ENCODE data around the gene POU5F1. TPM values are rescaled to one million over a fixed set of nuclear protein-coding genes. Genes with fewer than 3 reads are reported as not detected.
"Not testable (repeated sequence)": the region's sequence is repeated elsewhere in the genome, so short reads cannot be mapped to it uniquely, and the experiment has no call there.

The POU5F1 gene
- total RNA-seq, 2 donors from 2014 or later = 3.4 to 7.0 TPM

DNA sequence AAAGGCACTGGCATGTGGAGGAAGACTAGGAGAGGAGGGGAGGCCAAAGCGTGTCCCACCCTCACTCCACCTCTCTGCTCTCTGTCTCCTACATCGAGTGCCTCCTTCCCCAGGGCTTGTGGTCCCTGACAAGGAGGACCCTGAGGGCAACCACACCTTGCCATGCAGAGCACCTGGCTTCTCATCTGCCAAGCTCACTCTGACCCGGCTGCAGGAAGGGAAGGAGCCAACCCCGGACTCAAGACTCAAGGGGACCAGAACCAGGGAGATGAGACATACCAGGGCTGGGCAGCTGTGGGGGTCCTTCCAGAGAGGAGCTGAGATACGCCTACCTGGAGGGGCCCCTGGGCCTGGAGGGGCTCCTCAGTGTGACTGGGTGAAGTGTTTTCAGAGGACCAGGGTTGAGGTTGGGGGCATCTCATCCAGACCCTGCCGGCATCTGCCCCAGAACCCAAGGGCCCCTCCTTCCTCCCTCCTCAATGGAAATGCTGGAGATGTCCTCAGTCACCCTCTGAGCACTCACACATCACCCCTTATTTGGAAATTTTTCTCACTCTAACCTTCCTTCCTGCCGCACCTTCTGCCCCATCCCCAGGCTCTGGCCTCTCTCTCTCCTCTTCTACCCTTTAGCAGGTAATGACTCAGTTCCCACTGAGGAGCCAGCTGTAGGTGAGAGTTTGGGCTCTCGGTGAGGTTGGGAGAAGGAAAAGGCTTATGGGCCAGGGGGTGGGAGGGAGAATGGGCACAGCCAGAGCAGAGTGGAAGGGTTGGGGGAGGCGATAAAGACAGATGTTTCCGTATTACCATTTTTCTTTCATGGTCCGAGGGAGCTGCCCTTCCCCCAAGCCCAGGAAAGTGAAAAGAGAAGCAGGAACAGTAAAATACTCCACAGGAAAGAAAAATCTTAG, 32.0 kb upstream of the POU5F1 start:
- Histone ChIP-seq H3K9ac (ENCODE audit: low read depth in 2 of 2, low read length in 2 of 2) (peak overlapping the region; percentile 61 to 91), H3K36me3 (no peaks in the 10 kb centered on the region), H3K27me3 (no peaks in the 10 kb centered on the region), H3K4me3 (peak overlapping the region; percentile 8), H3K27ac (peak overlapping the region; percentile 88), H3K4me1 (peaks cover 7% of the 10 kb centered on the region), H3K9me3 (no peaks in the 10 kb centered on the region)
- no peak for TF ChIP-seq CTCF (IDR thresholded peaks at IDR 0.05)
- DNase-seq = peak; percentile 35
- intact Hi-C loops (cut with DNase I) = loop anchor here (5.0 kb wide), 1 partner anchor 70 kb away; the partner anchor contains the start of gene HLA-C

DNA sequence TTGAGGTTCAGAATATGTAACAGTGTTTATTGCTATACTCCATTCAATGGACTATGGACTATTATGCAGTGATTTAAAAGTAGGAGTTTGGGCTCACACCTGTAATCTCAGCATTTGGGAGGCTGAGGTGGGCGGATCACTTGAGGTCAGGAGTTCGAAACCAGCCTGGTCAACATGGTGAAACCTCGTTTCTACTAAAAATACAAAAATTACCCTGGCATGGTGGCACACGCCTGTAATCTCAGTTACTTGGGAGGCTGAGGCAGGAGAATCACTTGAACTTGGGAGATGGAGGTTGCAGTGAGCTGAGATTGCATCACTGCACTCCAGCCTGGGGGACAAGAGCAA, 28.6 kb upstream of the POU5F1 start:
- intact Hi-C loops (cut with DNase I); H3K27me3 ChIP-seq; H3K9me3 ChIP-seq; H3K4me1 ChIP-seq; H3K36me3 ChIP-seq: not testable (repeated sequence)
- peak overlapping the region in 1 of 2 donors; percentile 91 for H3K9ac ChIP-seq (ENCODE audit: low read depth in 2 of 2, low read length in 2 of 2)
- DNase-seq = peak; percentile 18
- H3K4me3 ChIP-seq = peak overlapping the region; percentile 54
- peak overlapping the region; percentile 99 for H3K27ac ChIP-seq

DNA sequence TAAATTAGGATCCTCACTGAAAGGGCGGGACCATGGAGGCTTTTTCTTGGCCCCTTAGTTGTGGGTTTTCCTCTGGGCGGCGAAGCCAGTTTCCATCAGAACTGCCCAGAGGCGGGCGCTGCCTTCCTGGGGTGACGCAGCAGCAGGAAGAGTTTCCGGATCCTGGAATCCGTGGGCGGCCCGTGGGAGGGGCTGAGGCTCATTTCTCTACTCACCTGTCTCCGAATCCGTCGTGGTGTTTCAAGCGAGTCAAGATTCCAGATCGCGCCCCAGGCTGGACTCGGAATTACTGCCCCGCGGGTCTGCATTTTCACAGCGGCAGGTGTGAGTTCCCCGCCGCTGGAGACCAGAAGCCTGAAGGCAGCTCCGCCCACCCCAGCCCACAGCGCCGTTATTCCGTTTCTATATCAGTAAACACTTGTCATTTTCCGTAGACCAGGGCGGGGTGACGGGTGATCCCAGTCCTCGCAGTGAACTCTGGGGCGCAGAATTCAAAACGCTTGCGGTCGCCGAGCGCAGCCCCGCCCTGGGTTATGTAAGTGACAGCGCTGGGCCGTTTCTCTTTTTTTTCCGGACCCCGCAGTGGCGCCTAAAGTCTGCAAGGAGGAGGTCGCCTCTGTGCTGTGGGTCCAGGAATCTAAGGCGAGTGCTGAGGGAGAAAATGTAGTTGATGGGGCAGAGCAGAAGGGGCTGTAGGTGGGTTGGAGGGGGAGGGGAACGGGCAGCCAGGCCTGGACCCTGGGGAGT, 27.2 kb upstream of the POU5F1 start:
- intact Hi-C loops (cut with DNase I) = loop anchor here (2.0 kb wide), 1 partner anchor 169 kb away; no protein-coding TSS in a partner anchor
- no peak for TF ChIP-seq CTCF (IDR thresholded peaks at IDR 0.05)
- peak overlapping the region; percentile 54 for H3K4me3 ChIP-seq

DNA sequence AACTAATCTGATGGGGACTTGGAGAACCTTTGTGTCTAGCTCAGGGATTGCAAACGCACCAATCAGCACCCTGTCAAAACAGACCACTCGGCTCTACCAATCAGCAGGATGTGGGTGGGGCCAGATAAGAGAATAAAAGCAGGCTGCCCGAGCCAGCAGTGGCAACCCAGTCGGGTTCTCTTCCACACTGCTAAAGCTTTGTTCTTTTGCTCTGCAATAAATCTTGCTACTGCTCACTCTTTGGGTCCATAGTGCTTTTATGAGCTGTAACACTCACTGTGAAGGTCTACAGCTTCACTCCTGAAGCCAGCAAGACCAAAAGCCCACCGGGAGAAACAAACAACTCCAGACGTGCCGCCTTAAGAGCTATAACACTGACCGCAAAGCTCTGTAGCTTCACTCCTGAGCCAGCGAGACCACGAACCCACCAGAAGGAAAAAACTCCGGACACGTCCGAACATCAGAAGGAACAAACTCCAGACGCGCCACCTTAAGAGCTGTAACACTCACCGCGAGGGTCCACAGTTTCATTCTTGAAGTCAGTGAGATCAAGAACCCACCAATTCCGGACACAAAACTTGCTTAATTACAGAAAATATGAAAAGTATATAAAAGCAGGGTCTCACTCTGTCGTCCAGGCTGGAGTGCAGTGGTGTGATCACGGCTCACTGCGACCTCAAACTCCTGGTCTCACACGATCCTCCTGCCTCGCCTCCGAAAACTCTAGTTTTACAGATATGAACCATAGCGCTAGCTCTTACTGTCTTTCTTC, 26.0 kb upstream of the POU5F1 start:
- peak overlapping the region; percentile 54 for H3K4me3 ChIP-seq
- H3K27ac ChIP-seq = peak overlapping the region; percentile 99
- H3K4me1 ChIP-seq, H3K27me3 ChIP-seq, H3K9me3 ChIP-seq, H3K36me3 ChIP-seq, DNase-seq: not testable (repeated sequence)
- intact Hi-C loops (cut with DNase I) = loop anchor here (2.0 kb wide), 1 partner anchor 170 kb away; no protein-coding TSS in a partner anchor
- peak overlapping the region; percentile 43 to 81 for H3K9ac ChIP-seq (ENCODE audit: low read depth in 2 of 2, low read length in 2 of 2)

More for the DNA sequence above, 27.2 kb upstream of the POU5F1 start:
- H3K36me3 ChIP-seq = no peaks in the 10 kb centered on the region
- H3K27ac ChIP-seq = peak overlapping the region; percentile 99
- peak; percentile 96 for DNase-seq
- no peaks in the 10 kb centered on the region for H3K27me3 ChIP-seq
- peaks cover 7% of the 10 kb centered on the region for H3K4me1 ChIP-seq
- H3K9me3 ChIP-seq = no peaks in the 10 kb centered on the region
- H3K9ac ChIP-seq (ENCODE audit: low read depth in 2 of 2, low read length in 2 of 2) = peak overlapping the region; percentile 81 to 91

DNA sequence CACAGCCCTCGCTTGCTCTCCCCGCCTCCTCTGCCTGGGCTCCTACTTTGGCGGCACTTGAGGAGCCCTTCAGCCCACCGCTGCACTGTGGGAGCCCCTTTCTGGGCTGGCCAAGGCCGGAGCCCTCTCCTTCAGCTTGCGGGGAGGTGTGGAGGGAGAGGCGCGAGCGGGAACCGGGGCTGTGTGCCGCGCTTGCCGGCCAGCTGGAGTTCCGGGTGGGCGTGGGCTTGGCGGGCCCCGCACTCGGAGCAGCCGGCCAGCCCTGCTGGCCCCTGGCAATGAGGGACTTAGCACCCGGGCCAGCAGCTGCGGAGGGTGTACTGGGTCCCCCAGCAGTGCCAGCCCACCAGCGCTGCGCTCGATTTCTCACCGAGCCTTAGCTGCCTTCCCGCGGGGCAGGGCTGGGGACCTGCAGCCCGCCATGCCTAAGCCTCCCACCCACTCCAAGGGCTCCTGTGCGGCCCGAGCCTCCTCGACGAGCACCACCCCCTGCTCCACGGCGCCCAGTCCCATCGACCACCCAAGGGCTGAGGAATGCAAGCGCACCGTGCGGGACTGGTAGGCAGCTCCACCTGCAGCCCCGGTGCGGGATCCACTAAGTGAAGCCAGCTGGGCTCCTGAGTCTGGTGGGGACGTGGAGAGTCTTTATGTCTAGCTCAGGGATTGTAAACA, 25.0 kb upstream of the POU5F1 start:
- H3K4me3 ChIP-seq; H3K27me3 ChIP-seq; H3K27ac ChIP-seq; H3K9me3 ChIP-seq; H3K4me1 ChIP-seq; H3K36me3 ChIP-seq; H3K9ac ChIP-seq (ENCODE audit: low read depth in 2 of 2, low read length in 2 of 2); DNase-seq; intact Hi-C loops (cut with DNase I): not testable (repeated sequence)

GRCh38 chr6:31194061-31194834, 23.8 kb upstream of the POU5F1 start:
- no peak overlapping the region for H3K9ac ChIP-seq (ENCODE audit: low read depth in 2 of 2, low read length in 2 of 2)
- no peak overlapping the region for H3K4me3 ChIP-seq
- H3K4me1 ChIP-seq = no peaks in the 10 kb centered on the region
- H3K36me3 ChIP-seq = no peaks in the 10 kb centered on the region
- no peak for TF ChIP-seq CTCF (IDR thresholded peaks at IDR 0.05)
- H3K27ac ChIP-seq = no peak overlapping the region
- DNase-seq = no peak
- intact Hi-C loops (cut with DNase I) = no loop called here
- H3K27me3 ChIP-seq = no peaks in the 10 kb centered on the region
- H3K9me3 ChIP-seq = no peaks in the 10 kb centered on the region
